ENCODE data around the gene SPACA4.

Gene SPACA4

GRCh38 chr19:48637948-48638830, 31.6 kb downstream of the SPACA4 start:
- DNase-seq (ENCODE audit: insufficient read length, low spot score), result no peak
- 0 out of 2 replicates have a peak, but pooled peaks have one; percentile 6 for TF ChIP-seq POLR2A (IDR thresholded peaks at IDR 0.05; ENCODE audit: low read depth, low read length)
- FAIRE-seq, result peak; percentile 23

DNA sequence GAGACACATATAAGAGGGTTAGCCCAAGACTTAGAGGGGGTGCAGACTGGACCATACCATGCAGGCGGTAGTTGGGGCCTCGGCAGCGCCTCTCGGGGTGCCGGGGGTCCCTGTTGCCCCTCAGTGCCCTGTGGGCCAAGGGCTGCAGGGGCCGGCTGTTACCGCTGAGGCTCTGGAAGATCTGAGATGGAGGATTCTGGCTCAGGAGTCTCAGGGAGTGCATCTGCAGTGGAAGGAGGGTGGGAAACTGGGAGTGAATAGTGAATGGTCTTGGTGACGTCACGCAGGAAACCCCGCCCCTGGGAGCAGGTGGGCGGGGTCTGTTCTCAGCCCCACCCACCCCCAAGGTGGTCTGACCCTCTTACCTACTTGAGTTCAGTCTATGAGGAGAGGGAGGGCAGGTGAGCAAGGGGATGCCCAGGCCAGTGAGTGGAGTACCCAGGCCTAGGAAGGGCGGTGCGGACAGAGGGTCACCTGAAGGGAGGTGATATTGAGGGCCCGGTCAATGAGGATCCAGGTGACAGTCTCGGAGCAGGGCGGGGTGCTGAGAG, 32.4 kb downstream of the SPACA4 start:
- no peak for FAIRE-seq
- no peak for DNase-seq (ENCODE audit: insufficient read length, low spot score)
- TF ChIP-seq POLR2A (IDR thresholded peaks at IDR 0.05; ENCODE audit: low read depth, low read length), result no peak

GRCh38 chr19:48639483-48640375, 33.2 kb downstream of the SPACA4 start:
- TF ChIP-seq POLR2A (IDR thresholded peaks at IDR 0.05; ENCODE audit: low read depth, low read length), result no peak
- FAIRE-seq (no peak), DNase-seq (ENCODE audit: insufficient read length, low spot score) (no peak)

DNA sequence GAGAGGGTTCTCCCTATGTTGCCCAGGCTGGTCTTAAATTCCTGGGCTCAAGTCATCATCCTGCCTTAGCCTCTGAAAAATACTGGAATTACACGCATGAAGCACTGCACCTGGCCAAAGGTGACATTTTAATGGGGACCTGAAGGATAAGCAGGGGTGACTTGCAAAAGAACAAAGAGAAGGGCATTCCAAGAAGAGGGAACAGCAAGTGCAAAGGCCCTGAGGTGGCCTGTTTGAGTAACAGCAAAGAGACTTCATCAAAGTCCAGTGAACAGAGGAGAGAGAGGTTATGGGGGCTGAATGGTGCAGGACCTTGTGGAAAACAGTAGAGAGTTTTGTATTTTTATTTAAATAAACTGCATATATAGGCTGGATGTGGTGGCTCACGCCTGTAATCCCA, 35.3 kb downstream of the SPACA4 start:
- no peak for TF ChIP-seq POLR2A (IDR thresholded peaks at IDR 0.05; ENCODE audit: low read depth, low read length)
- DNase-seq (ENCODE audit: insufficient read length, low spot score), result no peak
- no peak for FAIRE-seq

DNA sequence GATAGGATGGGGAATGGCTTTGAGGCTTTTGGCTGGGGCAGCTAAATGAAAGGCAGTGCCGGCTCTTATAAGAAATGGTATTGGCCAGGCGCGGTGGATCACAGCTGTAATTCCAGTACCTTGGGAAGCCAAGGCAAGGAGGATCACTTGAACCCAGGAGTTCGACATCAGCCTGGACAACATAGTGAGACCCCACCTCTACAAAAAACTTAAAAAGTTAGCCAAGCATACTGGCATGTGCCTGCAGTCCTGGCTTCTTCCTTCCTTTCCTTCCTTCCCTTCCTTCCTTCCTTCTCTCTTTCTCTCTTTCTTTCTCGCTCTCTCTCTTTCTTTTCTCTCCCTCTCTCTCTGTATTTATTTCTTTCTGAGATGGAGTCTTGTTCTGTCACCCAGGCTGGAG, 36.3 kb downstream of the SPACA4 start:
- DNase-seq (ENCODE audit: insufficient read length, low spot score) (no peak), FAIRE-seq (no peak)
- no peak for TF ChIP-seq POLR2A (IDR thresholded peaks at IDR 0.05; ENCODE audit: low read depth, low read length)

GRCh38 chr19:48644355-48644754, 37.8 kb downstream of the SPACA4 start:
- TF ChIP-seq POLR2A (IDR thresholded peaks at IDR 0.05; ENCODE audit: low read depth, low read length), result no peak
- FAIRE-seq (no peak), DNase-seq (ENCODE audit: insufficient read length, low spot score) (no peak)

DNA sequence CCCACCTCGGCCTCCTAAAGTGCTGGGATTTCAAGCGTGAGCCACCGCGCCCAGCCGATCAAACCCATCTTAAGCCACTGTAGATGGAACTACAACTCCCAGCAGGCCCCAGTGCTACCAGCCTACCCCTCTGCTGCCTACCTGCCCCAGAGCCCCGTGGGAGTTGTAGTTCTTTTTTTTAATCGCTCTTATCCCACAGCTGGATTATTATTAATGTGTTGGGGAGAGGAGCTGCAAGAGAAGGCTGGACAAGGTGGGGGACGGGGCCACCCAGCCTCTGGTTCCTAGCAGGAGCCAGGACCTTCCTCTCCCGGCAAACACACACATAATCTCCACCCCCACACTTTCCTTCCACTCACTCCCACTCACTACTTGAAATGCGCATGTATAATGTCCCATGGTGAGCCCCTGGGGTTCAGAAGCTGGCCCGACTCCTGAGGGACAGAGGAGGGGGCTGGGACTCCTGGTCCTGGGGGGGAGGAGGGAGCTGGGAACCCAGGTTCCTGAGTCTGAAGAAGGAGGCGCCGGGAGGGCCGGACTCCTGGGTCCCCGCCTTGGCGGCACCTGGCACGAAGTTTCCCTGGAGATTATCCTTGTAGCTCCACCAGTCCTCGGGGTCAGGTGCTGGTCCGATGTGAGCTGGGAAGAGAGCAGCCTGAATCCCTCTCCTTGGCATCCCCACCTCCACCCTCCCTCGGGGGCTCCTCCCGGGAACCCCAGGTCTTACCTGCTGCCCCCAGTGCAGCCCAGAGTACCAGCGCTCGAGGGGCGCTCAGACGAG, 38.5 kb downstream of the SPACA4 start:
- DNase-seq (ENCODE audit: insufficient read length, low spot score) (no peak), FAIRE-seq (no peak)
- TF ChIP-seq POLR2A (IDR thresholded peaks at IDR 0.05; ENCODE audit: low read depth, low read length), result no peak

DNA sequence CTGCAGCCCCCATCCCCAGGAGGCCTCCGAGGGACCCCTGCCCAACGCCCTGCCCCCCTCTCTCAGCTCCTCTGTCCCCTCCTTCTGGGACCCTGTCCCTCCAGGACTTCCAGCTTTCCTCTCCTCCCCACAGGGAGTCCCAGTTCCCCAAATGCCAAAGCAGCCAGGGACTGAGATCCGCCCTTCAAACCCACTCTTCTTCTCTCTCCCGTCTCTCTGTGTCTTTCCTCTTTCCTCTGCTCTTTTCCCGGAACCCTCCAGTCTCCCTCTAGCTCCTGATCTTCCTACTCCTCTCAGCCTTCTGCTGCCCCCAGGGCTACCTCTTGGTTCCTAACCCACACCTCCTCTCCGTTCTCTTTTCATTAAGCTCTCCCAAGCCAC, 39.1 kb downstream of the SPACA4 start:
- no peak for DNase-seq (ENCODE audit: insufficient read length, low spot score)
- no peak for TF ChIP-seq POLR2A (IDR thresholded peaks at IDR 0.05; ENCODE audit: low read depth, low read length)

GRCh38 chr19:48646001-48646721, 39.6 kb downstream of the SPACA4 start, which contains the start of gene CA11:
TSS of gene CA11 (minus strand) at chr19:48646187. CDS start at chr19:48645632, 555 bp downstream.
- DNase-seq (ENCODE audit: insufficient read length, low spot score) (peak; percentile 70), FAIRE-seq (no peak)

More for the DNA sequence above, 39.1 kb downstream of the SPACA4 start:
- no peak for FAIRE-seq

DNA sequence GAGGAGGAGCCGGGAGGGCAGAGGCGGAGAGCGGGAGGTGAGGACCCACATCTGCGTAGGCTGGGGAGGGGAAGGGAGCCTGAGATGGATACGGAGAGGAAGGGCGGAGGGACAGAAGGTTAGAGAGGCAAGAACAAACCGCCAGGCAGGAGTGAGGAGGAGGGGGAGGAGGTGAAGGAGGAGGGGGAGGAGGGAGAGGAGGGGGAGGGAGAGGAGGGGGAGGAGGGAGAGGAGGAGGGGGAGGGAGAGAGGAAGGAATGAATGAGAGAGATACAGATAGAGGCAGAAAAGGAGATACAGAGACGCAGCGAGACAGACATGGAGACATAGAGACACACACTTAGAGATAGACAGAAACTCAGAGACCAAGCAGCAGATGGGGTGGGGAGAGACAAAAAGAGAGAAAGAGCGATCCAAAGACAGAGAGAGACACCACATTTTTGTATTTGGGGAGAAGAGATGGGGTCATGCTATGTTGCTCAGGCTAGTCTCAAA, 40.2 kb downstream of the SPACA4 start:
- FAIRE-seq, result no peak
- no peak for TF ChIP-seq POLR2A (IDR thresholded peaks at IDR 0.05; ENCODE audit: low read depth, low read length)
- no peak for DNase-seq (ENCODE audit: insufficient read length, low spot score)

More at GRCh38 chr19:48646001-48646721, 39.6 kb downstream of the SPACA4 start, which contains the start of gene CA11:
- no peak for TF ChIP-seq POLR2A (IDR thresholded peaks at IDR 0.05; ENCODE audit: low read depth, low read length)

DNA sequence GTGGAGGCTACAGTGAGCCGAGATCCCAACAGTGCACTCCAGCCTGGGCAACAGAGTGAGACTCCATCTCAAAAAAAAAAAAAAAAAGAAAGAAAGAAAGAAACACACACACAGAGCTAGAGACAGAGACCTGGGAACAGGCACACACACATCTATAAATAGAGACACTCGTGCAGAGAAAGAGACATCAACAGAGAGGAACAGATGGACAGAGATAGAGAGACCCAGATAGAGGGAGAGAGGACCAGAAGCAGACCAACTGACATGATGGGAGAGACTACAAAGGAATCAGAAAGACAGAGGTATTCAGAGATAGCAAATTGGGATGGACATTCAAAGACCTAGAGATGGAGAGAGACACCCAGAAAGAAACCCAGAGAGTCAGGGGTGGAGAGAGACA, 41.6 kb downstream of the SPACA4 start:
- DNase-seq (ENCODE audit: insufficient read length, low spot score) (no peak), FAIRE-seq (no peak)
- no peak for TF ChIP-seq POLR2A (IDR thresholded peaks at IDR 0.05; ENCODE audit: low read depth, low read length)

GRCh38 chr19:48650974-48651682, 44.6 kb downstream of the SPACA4 start:
- DNase-seq (ENCODE audit: insufficient read length, low spot score) (no peak), FAIRE-seq (no peak)
- no peak for TF ChIP-seq POLR2A (IDR thresholded peaks at IDR 0.05; ENCODE audit: low read depth, low read length)

Measured in H54 (cell line).